K562 (cell line): Measurements from ENCODE around the gene MMEL1. TPM values are rescaled to one million over a fixed set of nuclear protein-coding genes. Genes with fewer than 3 reads are reported as not detected.

ENCODE experiments used
- BDP1 ChIP-seq: IDR thresholded peaks from 3 replicates; pipeline ENCODE4 v1.6.1; 2011; ENCODE audit not compliant: insufficient read length, insufficient read depth
- ETS2 ChIP-seq: IDR thresholded peaks from 2 replicates; pipeline ENCODE4 v1.6.1; 2016; ENCODE audit warnings: borderline replicate concordance, missing genetic modification characterization, mild to moderate bottlenecking, moderate library complexity, missing compliant biosample characterization; ENCODE audit not compliant: poor library complexity, severe bottlenecking
- FOXA3 ChIP-seq, 2 experiments: fragments of 450-650 bp in 1 of 2; sonication (generic) in 1 of 2; formaldehyde crosslinking; IDR thresholded peaks in 1 of 2; conservative IDR thresholded peaks in 1 of 2; 2 replicates each; pipeline versions ENCODE4 v1.4.0 to v1.8.0; 2020 to 2022; ENCODE audit warnings: mild to moderate bottlenecking in 2 of 2, missing genetic modification reagents in 1 of 2
- MITF ChIP-seq: IDR thresholded peaks from 2 replicates; pipeline ENCODE4 v1.6.1; 2014; ENCODE audit warnings: antibody characterized with exemption
- MTF1 ChIP-seq: fragments of 250-450 bp; sonication (Bioruptor Pico); IDR thresholded peaks from 2 replicates; pipeline ENCODE4 v1.9.0; 2021; ENCODE audit warnings: moderate library complexity, mild to moderate bottlenecking, inconsistent platforms, borderline replicate concordance
- MYNN ChIP-seq, 2 experiments: sonication (generic); formaldehyde crosslinking in 1 of 2; IDR thresholded peaks; 2 replicates each; pipeline versions ENCODE4 v1.5.0 to v1.6.1; 2016 to 2020; ENCODE audit warnings: antibody characterized with exemption in 1 of 2, missing genetic modification reagents in 1 of 2
- RBM15 ChIP-seq: fragments of 200-400 bp; formaldehyde crosslinking; IDR thresholded peaks from 2 replicates; pipeline ENCODE4 v1.6.1; 2018; ENCODE audit warnings: mild to moderate bottlenecking, low read length, moderate library complexity; ENCODE audit not compliant: insufficient read depth
- RNF2 ChIP-seq: sonication (generic); IDR thresholded peaks from 2 replicates; pipeline ENCODE4 v1.6.1; 2016
- WHSC1 ChIP-seq: IDR thresholded peaks from one replicate; pipeline ENCODE4 v1.6.1; 2012; ENCODE audit warnings: low read length, control low read depth, inconsistent platforms
- XRCC5 ChIP-seq: fragments of 200-400 bp; formaldehyde crosslinking; IDR thresholded peaks from 2 replicates; pipeline ENCODE4 v1.6.1; 2017; ENCODE audit warnings: low read depth, mild to moderate bottlenecking, low read length
- ZBTB43 ChIP-seq: sonication (generic); formaldehyde crosslinking; IDR thresholded peaks from 2 replicates; pipeline ENCODE4 v1.8.0; 2023; ENCODE audit warnings: mild to moderate bottlenecking, missing genetic modification reagents
- ZNF217 ChIP-seq: sonication (generic); formaldehyde crosslinking; IDR thresholded peaks from 2 replicates; pipeline ENCODE4 v1.8.0; 2022; ENCODE audit warnings: mild to moderate bottlenecking, missing genetic modification reagents
- polyA plus RNA-seq, 8 experiments: library from polyadenylated mRNA; depleted of rRNA in 4 of 8; stranded (reverse) in 5 of 8; unstranded in 3 of 8; fragments of >200 nt; fragmentation: Nextera tagmentation in 2 of 8; fragmentation: Illumina TruSeq in 1 of 8; extraction: Ambion mirVana in 2 of 8; extraction: Trizol in 1 of 8; gene quantifications; 2 replicates each; pipeline versions ENCODE4 v1.2.1 to v1.2.3, GENCODE V29; 2011 to 2014; ENCODE audit warnings: inconsistent platforms in 1 of 8, missing spikeins in 1 of 8
- total RNA-seq, 7 experiments: library from RNA; depleted of rRNA in 6 of 7; stranded (reverse); fragments of >200 nt in 6 of 7; fragmentation: Illumina TruSeq in 2 of 7; extraction: Trizol in 2 of 7; gene quantifications; 2 replicates each; pipeline versions ENCODE4 v1.2.1 to v1.2.3, GENCODE V29; 2011 to 2021; ENCODE audit warnings: low replicate concordance in 1 of 7
- TF ChIP-seq, protein P1 (sequence below), 2 experiments: fragments of 450-650 bp; IDR thresholded peaks; 2 replicates each; pipeline ENCODE4 v1.6.1; 2016; ENCODE audit warnings: mild to moderate bottlenecking in 2 of 2, borderline replicate concordance in 1 of 2, low read depth in 1 of 2, moderate library complexity in 1 of 2
- TF ChIP-seq, protein P2 (sequence below), 3 experiments: fragments of 200-800 bp in 1 of 3; sonication (Bioruptor generic) in 1 of 3; sonication (generic) in 1 of 3; formaldehyde crosslinking in 1 of 3; IDR thresholded peaks; 2 replicates each; pipeline versions ENCODE4 v1.6.1 to v1.8.0; 2016 to 2022; ENCODE audit warnings: mild to moderate bottlenecking in 2 of 3, missing compliant biosample characterization in 2 of 3, missing genetic modification characterization in 2 of 3, missing genetic modification reagents in 1 of 3

MMEL1 gene
- total and polyA plus RNA-seq, 9 of the 15 experiments (the other 6 are each of a cell fraction or from before 2014, with no cell fraction given) = not detected

- TF ChIP-seq, protein P1, sequence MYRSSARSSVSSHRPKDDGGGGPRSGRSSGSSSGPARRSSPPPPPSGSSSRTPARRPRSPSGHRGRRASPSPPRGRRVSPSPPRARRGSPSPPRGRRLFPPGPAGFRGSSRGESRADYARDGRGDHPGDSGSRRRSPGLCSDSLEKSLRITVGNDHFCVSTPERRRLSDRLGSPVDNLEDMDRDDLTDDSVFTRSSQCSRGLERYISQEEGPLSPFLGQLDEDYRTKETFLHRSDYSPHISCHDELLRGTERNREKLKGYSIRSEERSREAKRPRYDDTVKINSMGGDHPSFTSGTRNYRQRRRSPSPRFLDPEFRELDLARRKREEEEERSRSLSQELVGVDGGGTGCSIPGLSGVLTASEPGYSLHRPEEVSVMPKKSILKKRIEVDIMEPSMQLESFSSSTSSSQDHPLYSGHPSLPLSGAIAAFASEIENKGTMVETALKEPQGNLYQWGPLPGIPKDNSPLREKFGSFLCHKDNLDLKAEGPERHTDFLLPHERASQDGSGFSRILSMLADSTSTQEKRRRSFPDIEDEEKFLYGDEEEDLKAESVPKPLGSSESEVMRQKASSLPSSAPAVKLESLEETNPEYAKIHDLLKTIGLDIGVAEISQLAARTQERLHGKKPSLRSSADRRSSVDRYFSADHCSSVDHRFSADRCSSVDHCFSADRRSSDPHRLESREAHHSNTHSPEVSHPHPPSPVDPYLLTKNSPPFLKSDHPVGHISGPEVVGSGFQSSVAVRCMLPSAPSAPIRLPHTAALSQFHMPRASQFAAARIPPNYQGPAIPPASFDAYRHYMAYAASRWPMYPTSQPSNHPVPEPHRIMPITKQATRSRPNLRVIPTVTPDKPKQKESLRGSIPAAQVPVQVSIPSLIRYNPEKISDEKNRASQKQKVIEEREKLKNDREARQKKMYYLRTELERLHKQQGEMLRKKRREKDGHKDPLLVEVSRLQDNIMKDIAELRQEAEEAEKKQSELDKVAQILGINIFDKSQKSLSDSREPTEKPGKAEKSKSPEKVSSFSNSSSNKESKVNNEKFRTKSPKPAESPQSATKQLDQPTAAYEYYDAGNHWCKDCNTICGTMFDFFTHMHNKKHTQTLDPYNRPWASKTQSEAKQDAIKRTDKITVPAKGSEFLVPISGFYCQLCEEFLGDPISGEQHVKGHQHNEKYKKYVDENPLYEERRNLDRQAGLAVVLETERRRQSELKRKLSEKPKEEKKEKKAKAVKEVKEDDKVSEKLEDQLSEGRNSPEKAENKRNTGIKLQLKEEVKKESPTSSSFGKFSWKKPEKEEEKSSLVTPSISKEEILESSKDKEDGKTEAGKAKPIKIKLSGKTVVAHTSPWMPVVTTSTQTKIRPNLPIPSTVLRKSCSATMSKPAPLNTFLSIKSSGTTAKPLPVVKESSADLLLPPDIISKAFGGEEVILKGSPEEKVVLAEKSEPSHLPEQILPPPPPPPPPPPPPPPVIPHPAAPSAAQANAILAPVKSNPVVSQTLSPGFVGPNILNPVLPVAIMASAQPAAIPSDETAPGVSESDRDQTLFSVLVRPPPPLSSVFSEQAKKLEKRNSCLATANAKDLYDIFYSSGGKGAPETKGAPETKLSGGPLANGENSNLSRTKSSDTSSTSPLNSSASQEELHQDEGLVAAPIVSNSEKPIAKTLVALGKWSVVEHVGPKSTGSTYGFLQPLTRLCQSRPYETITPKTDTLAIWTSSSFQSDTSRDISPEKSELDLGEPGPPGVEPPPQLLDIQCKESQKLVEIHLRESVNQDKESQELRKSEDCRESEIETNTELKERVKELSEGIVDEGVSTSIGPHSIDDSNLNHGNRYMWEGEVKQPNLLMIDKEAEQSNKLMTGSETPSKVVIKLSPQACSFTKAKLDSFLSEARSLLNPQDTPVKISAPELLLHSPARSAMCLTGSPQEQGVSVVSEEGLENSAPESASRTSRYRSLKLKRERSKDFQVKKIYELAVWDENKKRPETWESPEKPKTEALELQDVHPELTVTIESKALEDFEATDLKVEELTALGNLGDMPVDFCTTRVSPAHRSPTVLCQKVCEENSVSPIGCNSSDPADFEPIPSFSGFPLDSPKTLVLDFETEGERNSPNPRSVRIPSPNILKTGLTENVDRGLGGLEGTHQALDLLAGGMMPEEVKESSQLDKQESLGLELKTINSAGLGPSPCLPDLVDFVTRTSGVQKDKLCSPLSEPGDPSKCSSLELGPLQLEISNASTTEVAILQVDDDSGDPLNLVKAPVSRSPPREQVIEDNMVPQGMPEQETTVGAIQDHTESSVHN (IDR thresholded peaks at IDR 0.05; ENCODE audit: borderline replicate concordance in 1 of 2, low read depth in 1 of 2) = no peak
- TF ChIP-seq MITF (no peak), MYNN (IDR thresholded peaks at IDR 0.05) (no peak), MYNN (CRISPR knock-in tag; IDR thresholded peaks at IDR 0.05) (no peak), RNF2 (0 out of 2 replicates have a peak, but pooled peaks have one; percentile 41), FOXA3 (CRISPR knock-in tag; conservative IDR thresholded peaks at IDR 0.05 in 1 of 2, IDR thresholded peaks at IDR 0.05 in 1 of 2) (0 out of 4 replicates have a peak, but pooled peaks of 1 of the 2 experiments have one; percentile 13), ZNF217 (CRISPR knock-in tag) (no peak), MTF1 (CRISPR knock-in tag) (no peak), ZBTB43 (CRISPR knock-in tag) (0 out of 2 replicates have a peak, but pooled peaks have one; percentile 54), WHSC1 (no peak), XRCC5 (no peak), RBM15 (no peak), ETS2 (no peak), BDP1 (no peak)
- TF ChIP-seq, protein P2, sequence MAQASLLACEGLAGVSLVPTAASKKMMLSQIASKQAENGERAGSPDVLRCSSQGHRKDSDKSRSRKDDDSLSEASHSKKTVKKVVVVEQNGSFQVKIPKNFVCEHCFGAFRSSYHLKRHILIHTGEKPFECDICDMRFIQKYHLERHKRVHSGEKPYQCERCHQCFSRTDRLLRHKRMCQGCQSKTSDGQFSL (CRISPR knock-in tag; IDR thresholded peaks at IDR 0.05) = no peak
- TF ChIP-seq, protein P2 (tag; IDR thresholded peaks at IDR 0.05) = no peak
These were observed 91.1 kb downstream of the MMEL1 start (continued) for GRCh38 chr1:2541619-2542245.
